ENCODE measurements around the gene VANGL2. TPM values are rescaled to one million over a fixed set of nuclear protein-coding genes. Genes with fewer than 3 reads are reported as not detected.

VANGL2 gene
- total RNA-seq, 2 experiments from 2014 or later, result not detected

DNA sequence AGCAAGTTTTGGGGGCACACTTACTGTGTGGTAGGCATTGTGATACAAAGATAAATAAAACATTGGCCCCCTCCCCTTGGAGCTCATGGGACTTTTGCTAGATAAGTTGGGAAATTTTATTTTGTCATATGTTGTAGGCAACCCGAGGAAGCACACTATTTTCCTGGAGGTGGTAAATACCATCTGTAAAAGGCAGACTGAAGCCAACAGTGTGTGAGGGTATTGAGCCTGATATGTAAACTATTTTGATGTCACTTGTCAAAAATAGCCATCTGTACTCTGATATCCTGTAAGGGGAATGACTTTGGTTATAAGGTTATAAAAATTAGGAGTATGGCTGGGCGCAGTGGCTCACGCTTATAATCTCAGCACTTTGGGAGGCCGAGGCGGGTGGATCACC lies 30.6 kb downstream of the VANGL2 start:
- Mint-ChIP-seq H3K4me1 (ENCODE audit: low read depth) (peaks cover 75% of the 10 kb centered on the region), H3K4me3 (no peak overlapping the region), H3K9me3 (no peaks in the 10 kb centered on the region), H3K36me3 (ENCODE audit: low read depth) (no peaks in the 10 kb centered on the region), H3K27me3 (no peaks in the 10 kb centered on the region), H3K27ac (peak overlapping the region; percentile 88)
- intact Hi-C loops (cut with DNase I, micrococcal nuclease), result loop anchor here in 1 of 2 experiments (2.0 to 5.0 kb wide), 2 partner anchors 118 to 241 kb away; no protein-coding TSS in a partner anchor
- H3K9me3 ChIP-seq (ENCODE audit: control insufficient read depth in 1 of 2, insufficient read depth in 1 of 2, low read length in 2 of 2), result no peaks in the 10 kb centered on the region
- no peaks in the 10 kb centered on the region for H3K36me3 ChIP-seq (ENCODE audit: insufficient read depth, low read length)
- ChIA-PET POLR2A (interaction anchor here (1.0 to 1.4 kb wide), 2 partner anchors 21 to 89 kb away, joined by 3 read pairs; no protein-coding TSS in a partner anchor), CTCF (interaction anchor here (0.7 kb wide), 1 partner anchor 65 kb away, joined by 3 read pairs; no protein-coding TSS in a partner anchor)
- TF ChIP-seq, protein P1, sequence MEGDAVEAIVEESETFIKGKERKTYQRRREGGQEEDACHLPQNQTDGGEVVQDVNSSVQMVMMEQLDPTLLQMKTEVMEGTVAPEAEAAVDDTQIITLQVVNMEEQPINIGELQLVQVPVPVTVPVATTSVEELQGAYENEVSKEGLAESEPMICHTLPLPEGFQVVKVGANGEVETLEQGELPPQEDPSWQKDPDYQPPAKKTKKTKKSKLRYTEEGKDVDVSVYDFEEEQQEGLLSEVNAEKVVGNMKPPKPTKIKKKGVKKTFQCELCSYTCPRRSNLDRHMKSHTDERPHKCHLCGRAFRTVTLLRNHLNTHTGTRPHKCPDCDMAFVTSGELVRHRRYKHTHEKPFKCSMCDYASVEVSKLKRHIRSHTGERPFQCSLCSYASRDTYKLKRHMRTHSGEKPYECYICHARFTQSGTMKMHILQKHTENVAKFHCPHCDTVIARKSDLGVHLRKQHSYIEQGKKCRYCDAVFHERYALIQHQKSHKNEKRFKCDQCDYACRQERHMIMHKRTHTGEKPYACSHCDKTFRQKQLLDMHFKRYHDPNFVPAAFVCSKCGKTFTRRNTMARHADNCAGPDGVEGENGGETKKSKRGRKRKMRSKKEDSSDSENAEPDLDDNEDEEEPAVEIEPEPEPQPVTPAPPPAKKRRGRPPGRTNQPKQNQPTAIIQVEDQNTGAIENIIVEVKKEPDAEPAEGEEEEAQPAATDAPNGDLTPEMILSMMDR (IDR thresholded peaks at IDR 0.05), result no peak
- no peak for ATAC-seq (ENCODE audit: poor library complexity)
- H3K4me3 ChIP-seq (ENCODE audit: low read length), result no peak overlapping the region
- peaks cover 52% of the 10 kb centered on the region for H3K4me1 ChIP-seq (ENCODE audit: insufficient read depth, low read length)
- H3K27ac ChIP-seq (ENCODE audit: low read depth in 1 of 2, low read length in 2 of 2), result peak overlapping the region; percentile 41 to 74
- DNase-seq, result no peak
- no peaks in the 10 kb centered on the region for H3K27me3 ChIP-seq (ENCODE audit: control insufficient read depth in 1 of 2, insufficient read depth in 2 of 2, low read length in 2 of 2)

DNA sequence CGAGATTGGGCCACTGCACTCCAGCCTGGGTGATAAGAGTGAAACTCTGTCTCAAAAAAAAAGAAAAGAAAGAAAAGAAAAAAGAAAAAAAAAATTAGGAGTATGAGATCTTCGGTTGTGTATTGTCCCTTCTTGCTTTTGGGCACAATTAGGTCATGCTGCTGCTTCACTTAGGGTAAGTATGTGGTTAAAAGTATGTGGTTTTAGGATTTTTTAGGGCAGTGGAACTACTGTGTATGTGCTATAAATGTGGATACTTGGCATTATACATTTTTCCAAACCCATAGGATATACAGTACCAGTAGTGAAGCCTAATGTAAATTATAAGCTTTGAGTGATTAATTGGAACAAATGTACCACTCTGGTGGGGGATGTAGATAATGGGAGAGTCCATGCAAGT lies 31.2 kb downstream of the VANGL2 start:
- ChIA-PET CTCF (interaction anchor here (0.7 kb wide), 1 partner anchor 65 kb away, joined by 3 read pairs; no protein-coding TSS in a partner anchor), POLR2A (interaction anchor here (1.0 to 1.4 kb wide), 2 partner anchors 20 to 175 kb away, joined by 3 read pairs; no protein-coding TSS in a partner anchor)
- H3K4me3 ChIP-seq (ENCODE audit: low read length), result no peak overlapping the region
- Mint-ChIP-seq H3K4me3 (peak overlapping the region; percentile 2), H3K36me3 (ENCODE audit: low read depth) (no peaks in the 10 kb centered on the region), H3K4me1 (ENCODE audit: low read depth) (peaks cover 79% of the 10 kb centered on the region), H3K27me3 (no peaks in the 10 kb centered on the region), H3K27ac (peak overlapping the region; percentile 88), H3K9me3 (no peaks in the 10 kb centered on the region)
- peaks cover 52% of the 10 kb centered on the region for H3K4me1 ChIP-seq (ENCODE audit: insufficient read depth, low read length)
- intact Hi-C loops (cut with DNase I, micrococcal nuclease), result loop anchor here in 1 of 2 experiments (2.0 to 5.0 kb wide), 2 partner anchors 117 to 241 kb away; no protein-coding TSS in a partner anchor
- TF ChIP-seq, protein P1 (IDR thresholded peaks at IDR 0.05), result no peak
- H3K27me3 ChIP-seq (ENCODE audit: control insufficient read depth in 1 of 2, insufficient read depth in 2 of 2, low read length in 2 of 2), result no peaks in the 10 kb centered on the region
- no peaks in the 10 kb centered on the region for H3K9me3 ChIP-seq (ENCODE audit: control insufficient read depth in 1 of 2, insufficient read depth in 1 of 2, low read length in 2 of 2)
- no peak for ATAC-seq (ENCODE audit: poor library complexity)
- H3K27ac ChIP-seq (ENCODE audit: low read depth in 1 of 2, low read length in 2 of 2), result peak overlapping the region; percentile 27 to 37
- DNase-seq, result no peak
- no peaks in the 10 kb centered on the region for H3K36me3 ChIP-seq (ENCODE audit: insufficient read depth, low read length)

DNA sequence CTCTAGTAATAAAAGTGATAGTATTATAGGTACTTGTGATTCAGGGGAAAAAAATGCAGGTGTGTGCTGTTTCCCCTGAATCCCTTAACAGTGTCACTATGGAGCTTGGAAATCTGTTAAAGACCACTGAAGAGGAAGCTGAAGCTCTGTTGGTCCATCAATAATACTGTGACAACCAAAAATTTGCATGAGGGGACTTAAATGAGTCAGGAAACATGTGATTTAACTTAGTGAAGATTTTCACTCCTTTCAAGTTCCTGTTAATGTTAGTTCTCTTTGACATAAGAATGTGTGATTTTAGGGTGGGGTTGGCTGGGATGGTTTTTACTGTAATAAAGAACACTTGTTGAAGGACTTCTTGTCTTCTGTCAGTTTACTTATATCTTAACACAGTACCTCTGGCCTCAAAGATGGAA lies 32.0 kb downstream of the VANGL2 start:
- no peak overlapping the region for H3K4me3 ChIP-seq (ENCODE audit: low read length)
- H3K27me3 ChIP-seq (ENCODE audit: control insufficient read depth in 1 of 2, insufficient read depth in 2 of 2, low read length in 2 of 2), result no peaks in the 10 kb centered on the region
- intact Hi-C loops (cut with DNase I, micrococcal nuclease), result loop anchor here in 1 of 2 experiments (5.0 kb wide), 1 partner anchor 240 kb away; no protein-coding TSS in a partner anchor
- H3K9me3 ChIP-seq (ENCODE audit: control insufficient read depth in 1 of 2, insufficient read depth in 1 of 2, low read length in 2 of 2), result no peaks in the 10 kb centered on the region
- Mint-ChIP-seq H3K36me3 (ENCODE audit: low read depth) (no peaks in the 10 kb centered on the region), H3K27ac (peak overlapping the region; percentile 88), H3K27me3 (no peaks in the 10 kb centered on the region), H3K4me1 (ENCODE audit: low read depth) (peaks cover 87% of the 10 kb centered on the region), H3K4me3 (peak overlapping the region; percentile 44), H3K9me3 (no peaks in the 10 kb centered on the region)
- DNase-seq, result peak in 3 of 14 experiments; percentile 42 to 83 (median 50)
- H3K27ac ChIP-seq (ENCODE audit: low read depth in 1 of 2, low read length in 2 of 2), result peak overlapping the region; percentile 27 to 50
- POLR2A ChIA-PET, result interaction anchor here (0.7 to 1.4 kb wide), 3 partner anchors 19 to 174 kb away, joined by 3 to 4 read pairs (median 3); no protein-coding TSS in a partner anchor
- peaks cover 49% of the 10 kb centered on the region for H3K4me1 ChIP-seq (ENCODE audit: insufficient read depth, low read length)
- TF ChIP-seq, protein P1 (IDR thresholded peaks at IDR 0.05), result no peak
- ATAC-seq (ENCODE audit: poor library complexity), result peak; percentile 25
- CTCF ChIA-PET, result no interaction called here
- no peaks in the 10 kb centered on the region for H3K36me3 ChIP-seq (ENCODE audit: insufficient read depth, low read length)
